Esophagus squamous epithelium (tissue), 5 donors: ENCODE data around the gene DOCK8. TPM values are rescaled to one million over a fixed set of nuclear protein-coding genes. Genes with fewer than 3 reads are reported as not detected.

Source experiments
- DNase-seq: peaks from one replicate; lab custom pipeline; 2025; lab: John Stamatoyannopoulos, UW
- H3K27ac ChIP-seq, 4 donors: fragments of 200-600 bp; sonication (generic); one replicate each; pipeline ENCODE4 v1.5.1; 2016 to 2019; ENCODE audit warnings: mild to moderate bottlenecking in 1 of 4
- H3K27me3 ChIP-seq, 4 donors: fragments of 200-600 bp; sonication (generic); 1 replicate in 3 of 4; 2 replicates in 1 of 4; pipeline versions ENCODE4 v1.5.1 to v1.6.0; 2017 to 2021; ENCODE audit warnings: antibody characterized with exemption in 1 of 4
- H3K36me3 ChIP-seq, 3 donors: fragments of 200-600 bp; sonication (generic); one replicate each; pipeline ENCODE4 v1.5.1; 2016 to 2019
- H3K4me1 ChIP-seq, 3 donors: fragments of 200-600 bp; sonication (generic); one replicate each; pipeline ENCODE4 v1.5.1; 2017 to 2019
- H3K4me3 ChIP-seq, 4 donors: fragments of 200-600 bp; sonication (generic); 1 replicate in 3 of 4; 2 replicates in 1 of 4; pipeline ENCODE4 v1.5.1; 2016 to 2019; ENCODE audit warnings: mild to moderate bottlenecking in 2 of 4, moderate library complexity in 1 of 4
- H3K9me3 ChIP-seq, 3 donors: fragments of 200-600 bp; sonication (generic); one replicate each; pipeline ENCODE4 v1.5.1; 2016 to 2019
- POLR2A ChIP-seq, 4 donors: fragments of 450-650 bp; IDR thresholded peaks; one replicate each; pipeline ENCODE4 v1.6.1; 2017; ENCODE audit warnings: antibody characterized with exemption in 4 of 4, mild to moderate bottlenecking in 4 of 4, moderate library complexity in 3 of 4
- WGBS, 2 donors: methylation state at CpG; one replicate each; pipeline ENCODE4 v1.1.5; 2018; 5-methylcytosine and 5-hydroxymethylcytosine counted together
- intact Hi-C: fragments of 100-400 bp; cut with DNase I; formaldehyde crosslinking; loops from one replicate; pipeline ENCODE4 v1.15.0; 2022
- total RNA-seq, 4 donors: library from RNA; depleted of rRNA; stranded (reverse); fragments of >200 nt; gene quantifications; one replicate each; pipeline ENCODE4 v1.1.0, GENCODE V29; 2016
- TF ChIP-seq, protein P1 (sequence below), 6 experiments: fragments of 450-650 bp in 4 of 6; fragments of 200-600 bp in 2 of 6; sonication (generic) in 2 of 6; IDR thresholded peaks; one replicate each; pipeline ENCODE4 v1.5.1; 2016 to 2019; ENCODE audit warnings: antibody characterized with exemption in 6 of 6, mild to moderate bottlenecking in 4 of 6, moderate library complexity in 4 of 6
- donor health status: DM: yes; HTN: yes; CAD: no.

The DOCK8 gene
- total RNA-seq, 4 donors from 2014 or later, result 6.9 to 21.6 (median 15.2) TPM

DNA sequence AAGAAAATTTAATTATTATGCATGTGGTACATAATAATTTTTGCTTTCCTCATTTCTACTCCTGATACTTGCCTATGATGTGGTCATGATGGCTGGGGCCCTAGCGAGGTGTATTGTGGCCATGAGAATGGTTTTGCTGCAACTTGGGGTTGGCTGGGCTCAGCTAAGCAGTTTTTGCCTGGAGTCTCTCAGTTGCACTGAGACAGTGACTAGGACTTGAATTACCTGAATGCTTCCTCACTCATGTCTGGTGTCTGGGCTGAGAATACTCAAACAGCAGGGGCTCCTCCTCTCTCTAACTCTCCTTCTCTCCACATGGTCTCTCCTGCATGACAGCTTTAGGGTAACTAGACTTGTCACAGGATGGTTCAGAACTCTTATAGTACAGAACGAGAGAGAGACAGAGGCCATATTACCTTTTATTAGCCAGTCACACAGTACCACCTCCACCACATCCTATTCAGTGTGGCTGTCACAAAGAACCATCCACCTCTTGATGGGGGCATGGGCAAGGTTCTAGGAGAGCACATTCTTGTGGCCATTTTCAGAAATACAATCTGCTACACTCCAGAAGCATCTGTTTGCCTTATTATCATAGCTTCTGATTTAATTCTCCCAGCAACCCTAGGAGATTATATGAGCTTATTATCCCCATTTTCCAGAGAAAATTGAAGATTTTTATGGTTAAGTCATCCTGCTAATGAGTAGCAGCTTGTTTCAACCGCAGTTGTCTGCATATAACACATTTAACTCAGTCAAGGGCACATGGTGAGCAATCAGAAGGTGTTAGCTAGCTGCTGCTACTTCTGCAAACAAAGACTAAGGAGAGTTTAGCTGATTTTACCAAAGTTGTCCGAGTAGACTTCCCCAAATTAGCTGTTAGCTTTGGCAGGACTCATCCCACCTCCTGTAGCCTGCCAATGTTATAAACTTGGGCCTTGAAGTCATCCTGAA is 245.1 kb downstream of the DOCK8 start:
- H3K4me1 ChIP-seq, result no peaks in the 10 kb centered on the region
- no peak overlapping the region for H3K4me3 ChIP-seq
- WGBS, 2 donors, result 72 to 80% methylated on average over 4 of the region's 4 CpGs
- no peak for TF ChIP-seq POLR2A (IDR thresholded peaks at IDR 0.05)
- TF ChIP-seq, protein P1, sequence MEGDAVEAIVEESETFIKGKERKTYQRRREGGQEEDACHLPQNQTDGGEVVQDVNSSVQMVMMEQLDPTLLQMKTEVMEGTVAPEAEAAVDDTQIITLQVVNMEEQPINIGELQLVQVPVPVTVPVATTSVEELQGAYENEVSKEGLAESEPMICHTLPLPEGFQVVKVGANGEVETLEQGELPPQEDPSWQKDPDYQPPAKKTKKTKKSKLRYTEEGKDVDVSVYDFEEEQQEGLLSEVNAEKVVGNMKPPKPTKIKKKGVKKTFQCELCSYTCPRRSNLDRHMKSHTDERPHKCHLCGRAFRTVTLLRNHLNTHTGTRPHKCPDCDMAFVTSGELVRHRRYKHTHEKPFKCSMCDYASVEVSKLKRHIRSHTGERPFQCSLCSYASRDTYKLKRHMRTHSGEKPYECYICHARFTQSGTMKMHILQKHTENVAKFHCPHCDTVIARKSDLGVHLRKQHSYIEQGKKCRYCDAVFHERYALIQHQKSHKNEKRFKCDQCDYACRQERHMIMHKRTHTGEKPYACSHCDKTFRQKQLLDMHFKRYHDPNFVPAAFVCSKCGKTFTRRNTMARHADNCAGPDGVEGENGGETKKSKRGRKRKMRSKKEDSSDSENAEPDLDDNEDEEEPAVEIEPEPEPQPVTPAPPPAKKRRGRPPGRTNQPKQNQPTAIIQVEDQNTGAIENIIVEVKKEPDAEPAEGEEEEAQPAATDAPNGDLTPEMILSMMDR (IDR thresholded peaks at IDR 0.05), result no peak
- no peaks in the 10 kb centered on the region for H3K27me3 ChIP-seq
- DNase-seq, result no peak
- H3K36me3 ChIP-seq, result peaks cover 0 to 59% (median 0%) of the 10 kb centered on the region in 3 donors
- H3K27ac ChIP-seq, result no peak overlapping the region
- no peaks in the 10 kb centered on the region for H3K9me3 ChIP-seq
- intact Hi-C loops, result no loop called here

DNA sequence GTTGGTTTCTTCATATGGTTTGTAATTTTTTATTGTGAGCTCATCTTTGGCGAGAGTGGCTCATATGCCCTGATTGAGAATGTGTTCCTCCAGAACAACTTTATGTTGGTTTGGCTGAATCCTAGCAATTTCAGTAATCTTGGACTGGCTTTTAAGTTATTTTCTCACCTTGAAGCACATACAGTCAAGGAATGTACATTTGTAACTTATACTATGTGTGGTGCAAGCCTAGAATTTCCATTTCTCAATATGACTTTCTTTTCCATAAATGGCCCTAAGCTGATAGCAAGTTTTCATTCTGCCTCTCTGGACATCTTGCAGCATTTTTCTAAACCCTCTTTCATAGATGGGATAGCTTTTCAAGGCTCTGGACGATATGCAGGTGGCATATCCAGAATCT is 247.5 kb downstream of the DOCK8 start:
- Histone ChIP-seq H3K4me1 (no peaks in the 10 kb centered on the region), H3K27me3 (no peaks in the 10 kb centered on the region), H3K9me3 (no peaks in the 10 kb centered on the region), H3K4me3 (no peak overlapping the region), H3K36me3 (peaks cover 0 to 47% (median 0%) of the 10 kb centered on the region in 3 donors), H3K27ac (no peak overlapping the region)
- no peak for DNase-seq
- TF ChIP-seq, protein P1 (IDR thresholded peaks at IDR 0.05), result no peak
- no peak for TF ChIP-seq POLR2A (IDR thresholded peaks at IDR 0.05)
- intact Hi-C loops, result no loop called here
- WGBS, 2 donors, result 97 to 100% methylated on average over 2 of the region's 2 CpGs

DNA sequence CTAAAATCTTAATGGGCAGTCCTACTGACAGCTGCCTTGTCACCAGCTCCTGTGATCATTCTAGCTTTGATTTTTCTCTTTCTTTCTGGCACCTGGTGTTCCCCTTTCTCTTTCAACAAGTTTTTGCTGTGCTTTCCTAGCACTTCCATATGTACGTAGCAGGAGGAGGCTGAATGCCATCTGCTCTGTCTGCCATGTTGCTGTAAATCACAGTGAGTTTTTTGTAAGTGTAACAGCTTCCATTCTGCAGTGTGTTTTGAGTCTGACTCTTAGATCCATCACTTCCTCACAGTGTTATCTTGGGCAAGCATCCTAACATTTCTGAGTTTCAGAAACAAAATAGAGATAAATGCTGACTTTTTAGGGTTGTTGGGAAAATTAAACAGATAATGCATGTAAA is 247.9 kb downstream of the DOCK8 start:
- no peaks in the 10 kb centered on the region for H3K9me3 ChIP-seq
- intact Hi-C loops, result no loop called here
- H3K27ac ChIP-seq, result no peak overlapping the region
- peaks cover 0 to 42% (median 0%) of the 10 kb centered on the region in 3 donors for H3K36me3 ChIP-seq
- 91 to 95% methylated on average over 1 of the region's 1 CpG for WGBS, 2 donors
- TF ChIP-seq, protein P1 (IDR thresholded peaks at IDR 0.05), result no peak
- no peaks in the 10 kb centered on the region for H3K27me3 ChIP-seq
- DNase-seq, result no peak
- H3K4me1 ChIP-seq, result no peaks in the 10 kb centered on the region
- H3K4me3 ChIP-seq, result no peak overlapping the region

DNA sequence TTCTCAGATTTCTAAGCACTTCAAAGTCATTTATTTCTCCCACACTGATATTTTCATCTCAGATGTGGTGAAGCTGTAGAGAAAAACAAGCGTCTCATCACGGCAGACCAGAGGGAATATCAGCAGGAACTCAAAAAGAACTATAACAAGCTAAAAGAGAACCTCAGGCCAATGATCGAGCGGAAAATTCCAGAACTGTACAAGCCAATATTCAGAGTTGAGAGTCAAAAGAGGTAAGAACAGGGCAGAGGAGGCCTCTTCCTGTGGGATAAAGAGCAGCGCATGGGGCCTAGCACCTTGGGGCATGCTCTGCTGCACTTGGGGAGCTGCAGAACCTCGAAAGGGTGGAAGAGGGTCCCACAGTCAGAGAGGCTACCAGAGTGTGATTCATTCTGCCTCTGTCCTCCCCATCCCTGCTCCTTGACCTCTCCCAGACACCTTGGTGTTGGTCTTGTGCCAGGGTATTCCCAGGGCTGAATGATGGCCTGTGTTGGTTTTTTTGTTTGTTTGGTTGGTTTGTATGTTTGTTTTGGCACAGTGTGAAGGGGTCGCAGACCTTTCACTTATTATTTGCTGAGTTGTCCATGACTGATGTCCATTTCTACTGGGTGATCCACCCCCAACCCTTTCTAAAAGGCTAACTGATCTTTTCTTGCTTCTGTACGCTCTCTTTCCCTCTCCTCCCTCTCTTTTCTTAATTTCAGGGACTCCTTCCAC is 248.9 kb downstream of the DOCK8 start:
- WGBS, 2 donors, result 86 to 88% methylated on average over 8 of the region's 8 CpGs
- no peak for TF ChIP-seq POLR2A (IDR thresholded peaks at IDR 0.05)
- TF ChIP-seq, protein P1 (IDR thresholded peaks at IDR 0.05), result no peak
- no peak overlapping the region for H3K4me3 ChIP-seq

DNA sequence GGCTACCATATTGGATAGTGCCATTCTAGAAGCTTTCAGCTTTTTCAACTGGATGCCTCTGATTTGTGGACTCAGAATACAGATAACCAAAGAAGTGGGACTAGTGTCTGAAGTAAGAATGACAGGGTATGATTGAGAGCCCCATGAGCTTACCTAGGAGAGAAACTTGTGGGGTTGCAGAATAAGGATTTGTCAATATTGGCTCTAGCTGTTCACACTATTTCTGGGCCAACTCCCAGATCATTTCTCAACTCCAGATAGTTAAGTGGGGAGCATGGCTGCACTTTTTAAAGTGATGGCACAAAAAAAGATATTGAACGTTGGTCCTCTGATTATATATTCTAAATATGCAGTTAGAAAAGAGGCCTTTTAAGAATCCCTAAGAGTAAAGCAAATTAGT is 252.1 kb downstream of the DOCK8 start:
- Histone ChIP-seq H3K4me1 (peaks cover 11 to 34% (median 20%) of the 10 kb centered on the region in 3 donors), H3K9me3 (no peaks in the 10 kb centered on the region), H3K27ac (no peak overlapping the region), H3K4me3 (no peak overlapping the region), H3K27me3 (no peaks in the 10 kb centered on the region), H3K36me3 (peaks cover 0 to 35% (median 0%) of the 10 kb centered on the region in 3 donors)
- intact Hi-C loops, result no loop called here
- no peak for TF ChIP-seq POLR2A (IDR thresholded peaks at IDR 0.05)
- TF ChIP-seq, protein P1 (IDR thresholded peaks at IDR 0.05), result no peak
- 72 to 88% methylated on average over 1 of the region's 1 CpG for WGBS, 2 donors
- DNase-seq, result no peak

More for the DNA sequence above, 248.9 kb downstream of the DOCK8 start:
- Histone ChIP-seq H3K4me1 (peaks cover 0 to 5% (median 0%) of the 10 kb centered on the region in 3 donors), H3K27ac (no peak overlapping the region), H3K36me3 (peaks cover 0 to 35% (median 0%) of the 10 kb centered on the region in 3 donors), H3K9me3 (no peaks in the 10 kb centered on the region), H3K27me3 (no peaks in the 10 kb centered on the region)
- no peak for DNase-seq
- intact Hi-C loops, result no loop called here
